GM12878 (cell line): Measurements from ENCODE around the gene HIVEP3. TPM values are rescaled to one million over a fixed set of nuclear protein-coding genes. Genes with fewer than 3 reads are reported as not detected.

Source experiments
- ASH2L ChIP-seq: fragments of 300-600, 200-600 bp; sonication (generic); IDR thresholded peaks from 2 replicates; pipeline ENCODE4 v1.6.1; 2017; ENCODE audit warnings: low read depth, mild to moderate bottlenecking, borderline replicate concordance
- FOXK2 ChIP-seq: fragments of 450-650 bp; IDR thresholded peaks from 2 replicates; pipeline ENCODE4 v1.6.1; 2017; ENCODE audit warnings: mild to moderate bottlenecking, moderate library complexity
- HCFC1 ChIP-seq: fragments of 150-350 bp; IDR thresholded peaks from 2 replicates; pipeline ENCODE4 v1.6.1; 2014; ENCODE audit warnings: low read length
- JUND ChIP-seq: IDR thresholded peaks from 2 replicates; pipeline ENCODE4 v1.6.1; 2012; ENCODE audit warnings: low read depth, mild to moderate bottlenecking, low read length, improper control_type of control experiment, moderate library complexity
- KDM1A ChIP-seq: fragments of 200-600 bp; sonication (generic); IDR thresholded peaks from 2 replicates; pipeline ENCODE4 v1.6.1; 2016; ENCODE audit warnings: borderline replicate concordance
- MTA2 ChIP-seq: fragments of 450-650 bp; IDR thresholded peaks from 2 replicates; pipeline ENCODE4 v1.6.1; 2016; ENCODE audit warnings: low read depth, mild to moderate bottlenecking, moderate library complexity
- RELB ChIP-seq: fragments of 450-650 bp; IDR thresholded peaks from 2 replicates; pipeline ENCODE4 v1.6.1; 2017; ENCODE audit warnings: low read depth, mild to moderate bottlenecking, moderate library complexity
- SMAD5 ChIP-seq: IDR thresholded peaks from 2 replicates; pipeline ENCODE4 v1.6.1; 2016; ENCODE audit warnings: antibody characterized with exemption, low read depth
- STAT3 ChIP-seq: IDR thresholded peaks from 2 replicates; pipeline ENCODE4 v1.6.1; 2011; ENCODE audit warnings: low read depth, low read length, improper control_type of control experiment
- TCF3 ChIP-seq: IDR thresholded peaks from 2 replicates; pipeline ENCODE4 v1.6.1; 2012; ENCODE audit warnings: low read depth, mild to moderate bottlenecking, low read length, borderline replicate concordance; ENCODE audit not compliant: insufficient read depth
- ZNF384 ChIP-seq: IDR thresholded peaks from 2 replicates; pipeline ENCODE4 v1.6.1; 2012; ENCODE audit warnings: low read depth, mild to moderate bottlenecking, low read length, improper control_type of control experiment, borderline replicate concordance
- ZNF622 ChIP-seq: fragments of 450-650 bp; IDR thresholded peaks from 2 replicates; pipeline ENCODE4 v1.6.1; 2017; ENCODE audit warnings: mild to moderate bottlenecking, inconsistent platforms
- polyA plus RNA-seq, 11 experiments: library from polyadenylated mRNA; depleted of rRNA in 4 of 11; unstranded in 6 of 11; stranded (reverse) in 5 of 11; fragments of >200 nt; fragmentation: Nextera tagmentation in 4 of 11; fragmentation: Illumina TruSeq in 1 of 11; extraction: Ambion mirVana in 4 of 11; extraction: Trizol in 1 of 11; gene quantifications; 1 replicate in 1 of 11; 2 replicates in 10 of 11; pipeline versions ENCODE4 v1.2.1 to v1.2.3, GENCODE V29; 2011 to 2016; ENCODE audit warnings: inconsistent platforms in 2 of 11, missing spikeins in 2 of 11, low read depth in 1 of 11
- total RNA-seq, 4 experiments: library from RNA; depleted of rRNA in 3 of 4; stranded (reverse); fragments of >200 nt in 3 of 4; fragmentation: Illumina TruSeq in 1 of 4; extraction: Trizol in 1 of 4; gene quantifications; 2 replicates each; pipeline versions ENCODE4 v1.2.1 to v1.2.3, GENCODE V29; 2013 to 2021
- TF ChIP-seq, protein P1 (sequence below): fragments of 450-650 bp; IDR thresholded peaks from 2 replicates; pipeline ENCODE4 v1.6.1; 2017; ENCODE audit warnings: mild to moderate bottlenecking, moderate library complexity
- TF ChIP-seq, protein P2 (sequence below): fragments of 450-650 bp; IDR thresholded peaks from 2 replicates; pipeline ENCODE4 v1.6.1; 2014; ENCODE audit warnings: mild to moderate bottlenecking
- TF ChIP-seq, protein P3 (sequence below): IDR thresholded peaks from 2 replicates; pipeline ENCODE4 v1.6.1; 2011; ENCODE audit warnings: borderline replicate concordance, low read depth, mild to moderate bottlenecking, moderate library complexity, low read length; ENCODE audit not compliant: insufficient read depth, poor library complexity, severe bottlenecking
- TF ChIP-seq, protein P4 (sequence below): fragments of 150-350 bp; IDR thresholded peaks from 2 replicates; pipeline ENCODE4 v1.6.1; 2014; ENCODE audit warnings: mild to moderate bottlenecking, low read depth, low read length
- TF ChIP-seq, protein P5 (sequence below): IDR thresholded peaks from 2 replicates; pipeline ENCODE4 v1.6.1; 2011; ENCODE audit warnings: mild to moderate bottlenecking, low read depth, low read length, moderate library complexity; ENCODE audit not compliant: insufficient replicate concordance

Gene HIVEP3
- total and polyA plus RNA-seq, 10 of the 15 experiments (the other 5 are each of a cell fraction or from before 2014, with no cell fraction given), result 1.8 to 13.6 (median 3.8) TPM

DNA sequence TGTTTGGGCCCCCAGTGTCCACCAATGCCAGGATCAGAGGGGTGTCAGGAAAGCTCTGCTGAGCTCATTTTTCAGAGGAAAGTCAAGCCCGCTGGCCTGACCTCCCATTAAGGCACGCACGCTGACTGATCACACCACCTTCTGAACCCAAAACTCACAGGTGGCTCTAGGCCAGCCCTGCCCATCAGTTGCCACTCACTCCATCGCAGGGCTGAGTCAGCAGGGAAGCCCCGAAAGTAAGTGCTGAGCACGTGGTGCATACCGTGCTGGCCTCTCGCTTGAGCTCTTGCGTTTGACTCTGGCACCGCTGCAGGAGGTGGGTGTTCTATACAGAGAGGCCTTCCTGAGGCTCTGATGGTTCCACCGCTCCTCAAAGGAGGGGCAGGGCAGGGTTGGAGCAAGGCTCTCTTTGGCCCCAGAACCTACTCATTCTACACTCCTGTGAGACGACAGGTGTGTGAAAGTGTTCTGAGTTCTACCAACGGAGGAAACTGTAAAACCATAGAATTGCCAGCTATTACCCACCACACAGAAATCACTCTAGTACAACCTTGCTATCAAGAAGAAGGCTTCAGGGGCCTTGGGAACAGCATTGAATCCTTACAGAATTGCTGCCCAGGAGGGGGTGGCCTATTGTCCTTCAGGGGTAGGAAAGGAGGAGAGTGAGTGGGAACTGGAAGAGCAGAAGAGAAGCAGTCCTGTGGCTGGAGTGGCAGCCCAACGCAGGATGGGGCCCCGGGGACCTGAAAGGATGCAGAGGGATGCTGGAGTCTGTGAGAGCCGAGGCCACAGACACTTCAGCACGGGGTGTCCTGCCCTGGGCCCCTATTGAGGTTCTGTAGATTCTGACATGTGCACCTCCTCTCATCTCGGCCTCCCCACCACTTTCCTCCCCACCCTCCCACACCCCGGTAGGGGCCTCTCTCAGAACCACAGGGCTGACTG, 219.5 kb downstream of the HIVEP3 start (continued):
- TF ChIP-seq, protein P1, sequence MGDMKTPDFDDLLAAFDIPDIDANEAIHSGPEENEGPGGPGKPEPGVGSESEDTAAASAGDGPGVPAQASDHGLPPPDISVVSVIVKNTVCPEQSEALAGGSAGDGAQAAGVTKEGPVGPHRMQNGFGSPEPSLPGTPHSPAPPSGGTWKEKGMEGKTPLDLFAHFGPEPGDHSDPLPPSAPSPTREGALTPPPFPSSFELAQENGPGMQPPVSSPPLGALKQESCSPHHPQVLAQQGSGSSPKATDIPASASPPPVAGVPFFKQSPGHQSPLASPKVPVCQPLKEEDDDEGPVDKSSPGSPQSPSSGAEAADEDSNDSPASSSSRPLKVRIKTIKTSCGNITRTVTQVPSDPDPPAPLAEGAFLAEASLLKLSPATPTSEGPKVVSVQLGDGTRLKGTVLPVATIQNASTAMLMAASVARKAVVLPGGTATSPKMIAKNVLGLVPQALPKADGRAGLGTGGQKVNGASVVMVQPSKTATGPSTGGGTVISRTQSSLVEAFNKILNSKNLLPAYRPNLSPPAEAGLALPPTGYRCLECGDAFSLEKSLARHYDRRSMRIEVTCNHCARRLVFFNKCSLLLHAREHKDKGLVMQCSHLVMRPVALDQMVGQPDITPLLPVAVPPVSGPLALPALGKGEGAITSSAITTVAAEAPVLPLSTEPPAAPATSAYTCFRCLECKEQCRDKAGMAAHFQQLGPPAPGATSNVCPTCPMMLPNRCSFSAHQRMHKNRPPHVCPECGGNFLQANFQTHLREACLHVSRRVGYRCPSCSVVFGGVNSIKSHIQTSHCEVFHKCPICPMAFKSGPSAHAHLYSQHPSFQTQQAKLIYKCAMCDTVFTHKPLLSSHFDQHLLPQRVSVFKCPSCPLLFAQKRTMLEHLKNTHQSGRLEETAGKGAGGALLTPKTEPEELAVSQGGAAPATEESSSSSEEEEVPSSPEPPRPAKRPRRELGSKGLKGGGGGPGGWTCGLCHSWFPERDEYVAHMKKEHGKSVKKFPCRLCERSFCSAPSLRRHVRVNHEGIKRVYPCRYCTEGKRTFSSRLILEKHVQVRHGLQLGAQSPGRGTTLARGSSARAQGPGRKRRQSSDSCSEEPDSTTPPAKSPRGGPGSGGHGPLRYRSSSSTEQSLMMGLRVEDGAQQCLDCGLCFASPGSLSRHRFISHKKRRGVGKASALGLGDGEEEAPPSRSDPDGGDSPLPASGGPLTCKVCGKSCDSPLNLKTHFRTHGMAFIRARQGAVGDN, result peak; percentile 99
- no peak for TF ChIP-seq ZNF622
- no peak for TF ChIP-seq FOXK2
- TF ChIP-seq, protein P2, sequence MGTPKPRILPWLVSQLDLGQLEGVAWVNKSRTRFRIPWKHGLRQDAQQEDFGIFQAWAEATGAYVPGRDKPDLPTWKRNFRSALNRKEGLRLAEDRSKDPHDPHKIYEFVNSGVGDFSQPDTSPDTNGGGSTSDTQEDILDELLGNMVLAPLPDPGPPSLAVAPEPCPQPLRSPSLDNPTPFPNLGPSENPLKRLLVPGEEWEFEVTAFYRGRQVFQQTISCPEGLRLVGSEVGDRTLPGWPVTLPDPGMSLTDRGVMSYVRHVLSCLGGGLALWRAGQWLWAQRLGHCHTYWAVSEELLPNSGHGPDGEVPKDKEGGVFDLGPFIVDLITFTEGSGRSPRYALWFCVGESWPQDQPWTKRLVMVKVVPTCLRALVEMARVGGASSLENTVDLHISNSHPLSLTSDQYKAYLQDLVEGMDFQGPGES, result no peak
- no peak for TF ChIP-seq STAT3
- TF ChIP-seq, protein P3, sequence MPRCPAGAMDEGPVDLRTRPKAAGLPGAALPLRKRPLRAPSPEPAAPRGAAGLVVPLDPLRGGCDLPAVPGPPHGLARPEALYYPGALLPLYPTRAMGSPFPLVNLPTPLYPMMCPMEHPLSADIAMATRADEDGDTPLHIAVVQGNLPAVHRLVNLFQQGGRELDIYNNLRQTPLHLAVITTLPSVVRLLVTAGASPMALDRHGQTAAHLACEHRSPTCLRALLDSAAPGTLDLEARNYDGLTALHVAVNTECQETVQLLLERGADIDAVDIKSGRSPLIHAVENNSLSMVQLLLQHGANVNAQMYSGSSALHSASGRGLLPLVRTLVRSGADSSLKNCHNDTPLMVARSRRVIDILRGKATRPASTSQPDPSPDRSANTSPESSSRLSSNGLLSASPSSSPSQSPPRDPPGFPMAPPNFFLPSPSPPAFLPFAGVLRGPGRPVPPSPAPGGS, result peak; percentile 69
- TF ChIP-seq HCFC1, result no peak
- TF ChIP-seq, protein P4, sequence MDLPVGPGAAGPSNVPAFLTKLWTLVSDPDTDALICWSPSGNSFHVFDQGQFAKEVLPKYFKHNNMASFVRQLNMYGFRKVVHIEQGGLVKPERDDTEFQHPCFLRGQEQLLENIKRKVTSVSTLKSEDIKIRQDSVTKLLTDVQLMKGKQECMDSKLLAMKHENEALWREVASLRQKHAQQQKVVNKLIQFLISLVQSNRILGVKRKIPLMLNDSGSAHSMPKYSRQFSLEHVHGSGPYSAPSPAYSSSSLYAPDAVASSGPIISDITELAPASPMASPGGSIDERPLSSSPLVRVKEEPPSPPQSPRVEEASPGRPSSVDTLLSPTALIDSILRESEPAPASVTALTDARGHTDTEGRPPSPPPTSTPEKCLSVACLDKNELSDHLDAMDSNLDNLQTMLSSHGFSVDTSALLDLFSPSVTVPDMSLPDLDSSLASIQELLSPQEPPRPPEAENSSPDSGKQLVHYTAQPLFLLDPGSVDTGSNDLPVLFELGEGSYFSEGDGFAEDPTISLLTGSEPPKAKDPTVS, result no peak
- no peak for TF ChIP-seq KDM1A
- 0 out of 2 replicates have a peak, but pooled peaks have one; percentile 64 for TF ChIP-seq TCF3
- TF ChIP-seq, protein P5, sequence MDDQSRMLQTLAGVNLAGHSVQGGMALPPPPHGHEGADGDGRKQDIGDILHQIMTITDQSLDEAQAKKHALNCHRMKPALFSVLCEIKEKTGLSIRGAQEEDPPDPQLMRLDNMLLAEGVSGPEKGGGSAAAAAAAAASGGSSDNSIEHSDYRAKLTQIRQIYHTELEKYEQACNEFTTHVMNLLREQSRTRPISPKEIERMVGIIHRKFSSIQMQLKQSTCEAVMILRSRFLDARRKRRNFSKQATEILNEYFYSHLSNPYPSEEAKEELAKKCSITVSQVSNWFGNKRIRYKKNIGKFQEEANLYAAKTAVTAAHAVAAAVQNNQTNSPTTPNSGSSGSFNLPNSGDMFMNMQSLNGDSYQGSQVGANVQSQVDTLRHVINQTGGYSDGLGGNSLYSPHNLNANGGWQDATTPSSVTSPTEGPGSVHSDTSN, result peak; percentile 77
- TF ChIP-seq SMAD5, result no peak
- no peak for TF ChIP-seq ASH2L
- TF ChIP-seq MTA2, result peak; percentile 62
- TF ChIP-seq ZNF384, result no peak
- peak; percentile 74; the same call in 1 of the 2 replicates for TF ChIP-seq RELB
- peak; percentile 41; the same call in 1 of the 2 replicates for TF ChIP-seq JUND
